DMS 273 (cell line): ENCODE results near the gene MCAM.

Experiments used
- DNase-seq: peaks from one replicate; lab custom pipeline; 2025; ENCODE audit not compliant: unreplicated experiment; lab: John Stamatoyannopoulos, UW

Gene MCAM

GRCh38 chr11:119309411-119309810 lies 7.5 kb downstream of the MCAM start:
- no peak for DNase-seq

- no peak for DNase-seq
Observed at GRCh38 chr11:119307974-119308373, 9.0 kb downstream of the MCAM start.

GRCh38 chr11:119307219-119307618 lies 9.7 kb downstream of the MCAM start:
- DNase-seq: peak; percentile 16

GRCh38 chr11:119306373-119306890 lies 10.5 kb downstream of the MCAM start:
- DNase-seq: no peak

GRCh38 chr11:119305556-119306372 lies 11.2 kb downstream of the MCAM start:
- no peak for DNase-seq

DNA sequence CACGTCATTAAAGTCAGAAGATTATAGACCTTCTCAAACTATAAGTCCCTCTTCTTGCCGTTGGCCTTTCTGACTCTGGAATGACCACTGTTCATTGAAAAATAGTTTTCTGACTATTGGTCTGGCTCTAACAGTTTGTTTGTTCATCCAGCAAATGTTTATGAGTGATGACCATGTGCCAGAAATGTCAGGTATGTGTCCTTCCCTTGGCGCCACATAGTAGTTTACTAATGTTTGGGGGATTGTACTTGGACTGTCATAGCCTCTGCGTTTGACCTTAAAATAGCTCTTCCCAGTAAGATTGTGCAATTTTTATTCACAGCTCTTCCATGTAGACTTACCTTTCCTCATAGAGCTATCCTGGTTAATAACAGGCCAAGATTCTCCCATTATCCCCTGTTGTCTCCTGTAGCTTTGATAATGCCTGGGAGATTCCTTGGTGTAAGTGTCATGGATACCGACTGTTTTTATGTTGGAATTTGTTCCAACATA lies 13.7 kb downstream of the MCAM start:
- no peak for DNase-seq

GRCh38 chr11:119300198-119300964 lies 16.5 kb downstream of the MCAM start:
- DNase-seq: peak; percentile 25

GRCh38 chr11:119299416-119299815 lies 17.5 kb downstream of the MCAM start:
- no peak for DNase-seq

GRCh38 chr11:119298726-119299125 lies 18.2 kb downstream of the MCAM start:
- no peak for DNase-seq

GRCh38 chr11:119297938-119298337 lies 19.0 kb downstream of the MCAM start:
- no peak for DNase-seq

DNA sequence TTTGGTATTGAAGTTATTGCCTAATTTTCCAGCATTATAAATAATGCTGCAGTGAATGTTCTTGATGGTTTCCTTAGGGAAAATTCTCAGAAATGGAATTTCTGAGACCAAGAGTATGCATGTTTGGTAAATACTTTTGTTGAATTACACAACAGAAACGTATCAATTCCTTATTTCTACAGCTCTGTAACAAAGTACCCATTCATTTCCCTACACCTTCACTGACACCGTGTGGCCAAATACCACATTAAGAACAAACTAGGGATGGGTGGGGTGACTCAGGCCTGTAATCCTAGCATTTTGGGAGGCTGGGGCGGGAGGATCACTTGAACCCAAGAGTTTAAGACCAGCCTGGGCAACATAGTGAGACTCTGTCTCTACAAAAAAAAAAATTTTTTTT lies 21.8 kb downstream of the MCAM start:
- DNase-seq: no peak

GRCh38 chr11:119293461-119293860 lies 23.5 kb downstream of the MCAM start:
- no peak for DNase-seq

DNA sequence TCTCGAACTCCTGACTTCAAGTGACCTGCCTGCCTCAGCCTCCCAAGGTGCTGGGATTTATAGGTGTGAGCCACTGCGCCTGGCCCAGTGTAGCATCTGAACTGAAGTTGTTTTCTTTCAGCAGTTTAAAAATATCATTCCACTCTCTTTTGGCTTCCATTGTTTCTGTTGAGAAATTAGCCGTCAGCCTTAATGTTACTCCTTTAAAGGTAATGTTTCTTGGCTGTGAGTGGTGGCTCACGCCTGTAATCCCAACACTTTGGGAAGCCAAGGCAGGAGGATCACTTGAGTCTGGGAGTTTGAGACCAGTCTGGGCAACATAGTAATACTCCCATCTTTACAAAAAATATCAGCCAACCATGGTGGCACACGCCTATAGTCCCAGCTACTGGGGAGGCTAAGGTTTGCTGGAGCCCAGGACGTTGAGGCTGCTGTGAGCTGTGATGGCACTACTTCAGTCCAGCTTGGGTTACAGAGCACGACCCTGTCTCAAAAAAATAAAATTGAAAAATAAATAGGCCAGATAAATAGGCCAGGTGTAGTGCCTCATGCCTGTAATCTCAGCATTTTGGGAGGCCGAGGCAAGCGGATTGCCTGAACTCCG lies 25.9 kb downstream of the MCAM start:
- DNase-seq: no peak

DNA sequence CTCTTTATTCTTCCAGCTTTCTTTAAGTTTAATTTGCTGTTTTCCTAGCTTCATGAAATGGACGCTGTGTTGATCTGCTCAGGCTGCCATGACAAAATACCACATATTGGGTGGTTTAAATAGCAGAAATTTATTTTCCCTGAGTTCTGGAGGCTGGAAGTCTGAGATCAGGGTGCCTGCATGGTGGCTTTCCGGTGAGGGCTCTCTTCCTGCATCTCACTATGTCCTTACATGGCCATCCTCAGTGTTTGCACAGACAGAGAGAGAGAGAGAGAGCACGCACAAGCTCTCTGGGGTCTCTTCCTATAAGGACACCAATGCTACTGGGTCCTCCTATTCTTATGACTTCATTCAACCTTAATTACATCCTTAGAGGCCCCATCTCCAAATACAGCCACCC lies 28.7 kb downstream of the MCAM start:
- no peak for DNase-seq

- DNase-seq: no peak
Observed at GRCh38 chr11:119285431-119285830, 31.5 kb downstream of the MCAM start.

- DNase-seq: peak; percentile 19
Observed at GRCh38 chr11:119284344-119285157, 32.4 kb downstream of the MCAM start.

DNA sequence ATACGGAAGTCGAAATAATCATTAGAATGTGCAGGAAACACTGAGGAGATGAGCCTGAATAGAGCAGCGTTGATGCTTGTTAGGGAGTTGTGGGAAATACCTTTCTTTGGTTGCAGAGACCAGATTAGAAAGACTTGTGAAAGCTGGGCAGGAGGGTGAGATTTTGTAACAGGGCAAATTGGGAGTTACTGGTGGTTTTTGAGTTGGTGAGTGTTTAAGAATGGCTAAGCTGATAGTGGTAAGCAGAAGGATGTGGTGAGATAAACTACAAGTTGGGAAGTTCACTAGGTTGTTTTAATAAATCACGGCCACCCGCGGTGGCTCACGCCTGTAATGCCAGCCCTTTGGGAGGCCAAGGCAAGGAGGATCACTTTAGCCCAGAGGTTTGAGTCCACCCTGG lies 34.4 kb downstream of the MCAM start:
- no peak for DNase-seq

DNA sequence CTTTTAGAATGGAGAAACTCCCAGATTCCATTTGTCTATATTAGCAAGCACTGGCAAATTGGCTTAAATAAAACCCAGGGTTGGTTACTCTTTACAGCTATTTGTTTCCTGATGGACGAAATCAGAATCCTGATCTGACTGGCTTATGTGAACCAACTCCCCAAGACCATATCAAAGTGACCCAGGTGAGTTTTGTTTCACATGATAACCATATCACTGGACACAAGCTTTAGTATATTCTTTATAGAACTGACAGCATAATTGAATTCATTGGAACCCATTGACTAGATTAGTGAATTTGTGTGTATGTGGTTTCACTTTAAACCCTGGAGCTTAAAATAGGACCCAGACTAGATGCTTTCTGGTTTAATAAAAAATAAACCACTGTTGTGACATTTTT lies 39.3 kb downstream of the MCAM start:
- no peak for DNase-seq

DNA sequence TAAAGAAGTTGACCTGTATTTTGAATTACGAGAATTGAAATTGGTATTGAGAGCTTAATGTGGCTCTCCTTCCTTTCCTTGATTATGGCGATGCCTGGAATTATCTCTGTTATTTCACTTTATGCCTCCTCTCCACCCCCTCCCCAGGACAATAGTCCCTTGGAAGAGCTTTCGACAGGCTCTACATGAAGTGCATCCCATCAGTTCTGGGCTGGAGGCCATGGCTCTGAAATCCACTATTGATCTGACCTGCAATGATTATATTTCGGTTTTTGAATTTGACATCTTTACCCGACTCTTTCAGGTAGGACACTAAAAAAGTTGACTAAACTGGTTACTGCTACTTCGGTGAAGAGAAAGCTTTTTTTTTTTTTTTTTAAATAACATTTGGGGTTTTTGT lies 43.2 kb downstream of the MCAM start:
- no peak for DNase-seq

DNA sequence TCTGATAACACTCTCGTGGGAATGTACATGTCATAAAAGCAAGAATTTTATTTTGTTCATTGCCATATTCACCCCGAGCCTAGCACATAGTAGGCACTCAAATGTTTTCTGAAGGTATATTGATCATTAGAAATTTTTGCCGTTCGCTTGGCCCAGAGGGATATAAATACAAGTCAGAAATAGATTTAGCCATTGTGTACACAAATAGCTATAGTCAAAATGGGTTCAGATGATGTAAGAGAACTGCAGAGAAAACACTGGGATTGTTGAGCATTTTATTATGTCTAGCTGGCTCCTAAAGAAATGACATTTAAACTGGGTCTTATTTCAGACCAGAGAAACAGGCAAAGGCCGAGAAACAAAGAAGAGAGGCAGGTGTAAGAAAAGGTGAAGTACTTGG lies 49.3 kb downstream of the MCAM start:
- no peak for DNase-seq
